Uterus (tissue), 4 donors: ENCODE results near the gene DGKD. TPM values are rescaled to one million over a fixed set of nuclear protein-coding genes. Genes with fewer than 3 reads are reported as not detected.
A peak's percentile ranks its signal among the peaks of the same experiment; 100 is the strongest.

Experiments
- DNase-seq, 2 donors: peaks; one replicate each; pipeline ENCODE4 v3.0.0-alpha.2; 2019 to 2020
- H3K27ac ChIP-seq, 2 donors: fragments of 200-600 bp; sonication (generic); 1 replicate in 1 of 2; 2 replicates in 1 of 2; pipeline ENCODE4 v1.5.1; 2016 to 2018
- H3K27me3 ChIP-seq, 2 donors: fragments of 200-600 bp; sonication (generic); one replicate each; pipeline ENCODE4 v1.5.1; 2018 to 2019; ENCODE audit warnings: control low read depth in 1 of 2
- H3K36me3 ChIP-seq, 2 donors: fragments of 200-600 bp; sonication (generic); one replicate each; pipeline ENCODE4 v1.5.1; 2019; ENCODE audit warnings: control low read depth in 1 of 2
- H3K4me1 ChIP-seq, 2 donors: fragments of 200-600 bp; sonication (generic); one replicate each; pipeline ENCODE4 v1.5.1; 2018 to 2019; ENCODE audit warnings: control low read depth in 1 of 2
- H3K4me3 ChIP-seq, 2 donors: fragments of 200-600 bp; sonication (generic); 1 replicate in 1 of 2; 2 replicates in 1 of 2; pipeline ENCODE4 v1.5.1; 2018 to 2019; ENCODE audit warnings: mild to moderate bottlenecking in 1 of 2
- H3K9me3 ChIP-seq, 2 donors: fragments of 200-600 bp; sonication (generic); one replicate each; pipeline ENCODE4 v1.5.1; 2019; ENCODE audit warnings: control low read depth in 1 of 2
- CTCF ChIP-seq, 4 experiments: fragments of 200-600 bp in 2 of 4; fragments of 450-650 bp in 2 of 4; sonication (generic) in 2 of 4; IDR thresholded peaks; one replicate each; pipeline ENCODE4 v1.5.1; 2016 to 2019; ENCODE audit warnings: antibody characterized with exemption in 4 of 4, mild to moderate bottlenecking in 2 of 4, moderate library complexity in 1 of 4
- POLR2A ChIP-seq, 2 donors: fragments of 450-650 bp; IDR thresholded peaks; one replicate each; pipeline ENCODE4 v1.6.1; 2016; ENCODE audit warnings: antibody characterized with exemption in 2 of 2, mild to moderate bottlenecking in 1 of 2, moderate library complexity in 1 of 2
- intact Hi-C: fragments of 100-400 bp; cut with DNase I; formaldehyde crosslinking; loops from one replicate; pipeline ENCODE4 v1.15.1; 2023; ENCODE audit warnings: low total_unique reads
- total RNA-seq, 4 donors: library from RNA; depleted of rRNA in 3 of 4; stranded (reverse); fragments of >200 nt in 3 of 4; gene quantifications; one replicate each; pipeline versions ENCODE4 v1.1.0 to v1.2.4, GENCODE V29; 2014 to 2023
- donor health status: DM: yes; HTN: yes; CAD: no.

Gene DGKD
- total RNA-seq, 4 donors from 2014 or later, result 5.0 to 46.1 (median 28.0) TPM

- H3K36me3 ChIP-seq, result no peaks in the 10 kb centered on the region
- intact Hi-C loops, result loop anchor here (5.0 kb wide), 1 partner anchor 83 kb away; no protein-coding TSS in a partner anchor
- no peaks in the 10 kb centered on the region for H3K27me3 ChIP-seq
- no peak overlapping the region for H3K27ac ChIP-seq
- H3K9me3 ChIP-seq, result no peaks in the 10 kb centered on the region
- DNase-seq, result no peak
- TF ChIP-seq POLR2A (IDR thresholded peaks at IDR 0.05), result no peak
- TF ChIP-seq CTCF (IDR thresholded peaks at IDR 0.05), result no peak
- no peak overlapping the region for H3K4me3 ChIP-seq
- no peaks in the 10 kb centered on the region for H3K4me1 ChIP-seq
Observed at GRCh38 chr2:233440314-233440713, 86.0 kb downstream of the DGKD start.

GRCh38 chr2:233440714-233441113, 86.4 kb downstream of the DGKD start:
- TF ChIP-seq POLR2A (IDR thresholded peaks at IDR 0.05), result no peak
- TF ChIP-seq CTCF (IDR thresholded peaks at IDR 0.05), result no peak
- Histone ChIP-seq H3K4me1 (no peaks in the 10 kb centered on the region), H3K9me3 (no peaks in the 10 kb centered on the region), H3K4me3 (no peak overlapping the region), H3K27me3 (no peaks in the 10 kb centered on the region), H3K27ac (no peak overlapping the region), H3K36me3 (no peaks in the 10 kb centered on the region)
- DNase-seq, result no peak
- intact Hi-C loops, result loop anchor here (5.0 kb wide), 1 partner anchor 83 kb away; no protein-coding TSS in a partner anchor

GRCh38 chr2:233441161-233442027, 87.1 kb downstream of the DGKD start:
- Histone ChIP-seq H3K27ac (no peak overlapping the region), H3K4me1 (no peaks in the 10 kb centered on the region), H3K36me3 (no peaks in the 10 kb centered on the region), H3K9me3 (no peaks in the 10 kb centered on the region), H3K4me3 (no peak overlapping the region), H3K27me3 (no peaks in the 10 kb centered on the region)
- no peak for DNase-seq
- TF ChIP-seq POLR2A (IDR thresholded peaks at IDR 0.05), result no peak
- TF ChIP-seq CTCF (IDR thresholded peaks at IDR 0.05), result no peak
- intact Hi-C loops, result loop anchor here (5.0 kb wide), 1 partner anchor 84 kb away; no protein-coding TSS in a partner anchor

- Histone ChIP-seq H3K4me3 (no peak overlapping the region), H3K36me3 (no peaks in the 10 kb centered on the region), H3K27me3 (no peaks in the 10 kb centered on the region), H3K4me1 (no peaks in the 10 kb centered on the region), H3K27ac (no peak overlapping the region), H3K9me3 (no peaks in the 10 kb centered on the region)
- intact Hi-C loops, result loop anchor here (5.0 kb wide), 1 partner anchor 85 kb away; no protein-coding TSS in a partner anchor
- DNase-seq, result no peak
- no peak for TF ChIP-seq CTCF (IDR thresholded peaks at IDR 0.05)
- TF ChIP-seq POLR2A (IDR thresholded peaks at IDR 0.05), result no peak
Observed at GRCh38 chr2:233442028-233442310, 87.7 kb downstream of the DGKD start.

- intact Hi-C loops, result loop anchor here (5.0 kb wide), 1 partner anchor 86 kb away; no protein-coding TSS in a partner anchor
- H3K9me3 ChIP-seq, result no peaks in the 10 kb centered on the region
- peak; percentile 76 to 80 for DNase-seq
- peak; percentile 73 to 86 (median 75) for TF ChIP-seq CTCF (IDR thresholded peaks at IDR 0.05)
- no peak for TF ChIP-seq POLR2A (IDR thresholded peaks at IDR 0.05)
- H3K4me3 ChIP-seq, result no peak overlapping the region
- H3K27me3 ChIP-seq, result no peaks in the 10 kb centered on the region
- peak overlapping the region in 1 of 2 donors; percentile 10 for H3K27ac ChIP-seq
- no peaks in the 10 kb centered on the region for H3K36me3 ChIP-seq
- no peaks in the 10 kb centered on the region for H3K4me1 ChIP-seq
Observed at GRCh38 chr2:233443511-233444183, 89.4 kb downstream of the DGKD start.
